HG03103 (cell line): ENCODE data around the gene GASK1A.

Experiments used
- ATAC-seq: cut with Tn5 transposase; IDR thresholded peaks from one replicate; pipeline ENCODE4 v1.9.1; 2021; ENCODE audit warnings: low read depth; ENCODE audit not compliant: unreplicated experiment

GASK1A gene

DNA sequence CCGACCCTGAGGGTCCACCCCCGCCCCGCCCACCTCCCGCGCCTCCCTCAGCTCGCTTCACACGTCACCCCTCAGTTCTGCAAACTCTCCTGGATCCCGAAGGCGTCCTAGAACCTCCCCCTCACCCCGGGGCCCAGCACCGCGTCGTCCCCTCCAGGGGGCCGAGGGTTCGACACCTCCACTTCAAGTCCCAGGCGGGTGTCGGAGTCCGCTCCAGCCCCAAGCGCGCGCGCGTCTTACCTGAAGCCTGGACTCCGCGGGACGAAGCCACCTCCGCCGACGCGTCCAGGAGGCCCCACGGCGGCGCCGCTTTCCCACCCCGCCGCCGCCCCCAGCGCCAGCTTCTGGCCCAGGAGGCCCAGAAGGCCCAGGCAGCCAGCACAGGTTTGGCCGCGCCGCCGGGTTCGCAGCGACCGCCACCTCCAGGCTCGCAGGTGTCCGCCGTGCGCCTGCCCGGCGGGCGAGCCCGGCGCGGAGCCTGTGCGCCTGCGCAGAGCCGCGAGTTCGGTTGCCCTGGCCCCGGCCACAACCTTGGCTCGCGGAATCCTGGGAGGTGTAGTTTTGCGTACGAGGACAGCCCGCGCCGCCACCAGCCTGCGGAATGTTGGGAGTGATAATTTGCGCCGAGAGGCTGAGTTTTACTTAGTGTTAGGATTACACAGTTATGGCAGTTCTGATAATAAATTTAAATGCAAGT is 126.6 kb downstream of the GASK1A start, which contains the start of gene POMGNT2:
Gene POMGNT2 (minus strand): TSS at position 484 of the 697 bp plus-strand sequence. CDS start 24,648 bp downstream, outside the sequence.
- peak; percentile 89 for ATAC-seq

- no peak for ATAC-seq
These were observed 127.2 kb downstream of the GASK1A start for GRCh38 chr3:43106293-43106628.
